Uterus (tissue), 4 donors: ENCODE results near the gene DEPDC7. TPM values are rescaled to one million over a fixed set of nuclear protein-coding genes. Genes with fewer than 3 reads are reported as not detected.

Experiments used
- DNase-seq, 2 donors: peaks; one replicate each; pipeline ENCODE4 v3.0.0-alpha.2; 2019 to 2020
- H3K27ac ChIP-seq, 2 donors: fragments of 200-600 bp; sonication (generic); 1 replicate in 1 of 2; 2 replicates in 1 of 2; pipeline ENCODE4 v1.5.1; 2016 to 2018
- H3K27me3 ChIP-seq, 2 donors: fragments of 200-600 bp; sonication (generic); one replicate each; pipeline ENCODE4 v1.5.1; 2018 to 2019; ENCODE audit warnings: control low read depth in 1 of 2
- H3K36me3 ChIP-seq, 2 donors: fragments of 200-600 bp; sonication (generic); one replicate each; pipeline ENCODE4 v1.5.1; 2019; ENCODE audit warnings: control low read depth in 1 of 2
- H3K4me1 ChIP-seq, 2 donors: fragments of 200-600 bp; sonication (generic); one replicate each; pipeline ENCODE4 v1.5.1; 2018 to 2019; ENCODE audit warnings: control low read depth in 1 of 2
- H3K4me3 ChIP-seq, 2 donors: fragments of 200-600 bp; sonication (generic); 1 replicate in 1 of 2; 2 replicates in 1 of 2; pipeline ENCODE4 v1.5.1; 2018 to 2019; ENCODE audit warnings: mild to moderate bottlenecking in 1 of 2
- H3K9me3 ChIP-seq, 2 donors: fragments of 200-600 bp; sonication (generic); one replicate each; pipeline ENCODE4 v1.5.1; 2019; ENCODE audit warnings: control low read depth in 1 of 2
- POLR2A ChIP-seq, 2 donors: fragments of 450-650 bp; IDR thresholded peaks; one replicate each; pipeline ENCODE4 v1.6.1; 2016; ENCODE audit warnings: antibody characterized with exemption in 2 of 2, mild to moderate bottlenecking in 1 of 2, moderate library complexity in 1 of 2
- intact Hi-C: fragments of 100-400 bp; cut with DNase I; formaldehyde crosslinking; loops from one replicate; pipeline ENCODE4 v1.15.1; 2023; ENCODE audit warnings: low total_unique reads
- small RNA-seq: library from RNA; depleted of rRNA; stranded (forward); fragments of <200 nt; gene quantifications from one replicate; pipeline ENCODE3, GENCODE V24; 2016
- total RNA-seq, 4 donors: library from RNA; depleted of rRNA in 3 of 4; stranded (reverse); fragments of >200 nt in 3 of 4; gene quantifications; one replicate each; pipeline versions ENCODE4 v1.1.0 to v1.2.4, GENCODE V29; 2014 to 2023
- TF ChIP-seq, protein P1 (sequence below), 4 experiments: fragments of 200-600 bp in 2 of 4; fragments of 450-650 bp in 2 of 4; sonication (generic) in 2 of 4; IDR thresholded peaks; one replicate each; pipeline ENCODE4 v1.5.1; 2016 to 2019; ENCODE audit warnings: antibody characterized with exemption in 4 of 4, mild to moderate bottlenecking in 2 of 4, moderate library complexity in 1 of 4
- donor health status: DM: yes; HTN: yes; CAD: no.

DEPDC7 gene
- total RNA-seq, 4 donors from 2014 or later, result 1.3 to 6.4 (median 1.3) TPM; not detected in 1

- no peaks in the 10 kb centered on the region for H3K27me3 ChIP-seq
- intact Hi-C loops, result loop anchor here (10.0 kb wide), 2 partner anchors 104 to 264 kb away; no protein-coding TSS in a partner anchor
- no peak for TF ChIP-seq POLR2A (IDR thresholded peaks at IDR 0.05)
- TF ChIP-seq, protein P1, sequence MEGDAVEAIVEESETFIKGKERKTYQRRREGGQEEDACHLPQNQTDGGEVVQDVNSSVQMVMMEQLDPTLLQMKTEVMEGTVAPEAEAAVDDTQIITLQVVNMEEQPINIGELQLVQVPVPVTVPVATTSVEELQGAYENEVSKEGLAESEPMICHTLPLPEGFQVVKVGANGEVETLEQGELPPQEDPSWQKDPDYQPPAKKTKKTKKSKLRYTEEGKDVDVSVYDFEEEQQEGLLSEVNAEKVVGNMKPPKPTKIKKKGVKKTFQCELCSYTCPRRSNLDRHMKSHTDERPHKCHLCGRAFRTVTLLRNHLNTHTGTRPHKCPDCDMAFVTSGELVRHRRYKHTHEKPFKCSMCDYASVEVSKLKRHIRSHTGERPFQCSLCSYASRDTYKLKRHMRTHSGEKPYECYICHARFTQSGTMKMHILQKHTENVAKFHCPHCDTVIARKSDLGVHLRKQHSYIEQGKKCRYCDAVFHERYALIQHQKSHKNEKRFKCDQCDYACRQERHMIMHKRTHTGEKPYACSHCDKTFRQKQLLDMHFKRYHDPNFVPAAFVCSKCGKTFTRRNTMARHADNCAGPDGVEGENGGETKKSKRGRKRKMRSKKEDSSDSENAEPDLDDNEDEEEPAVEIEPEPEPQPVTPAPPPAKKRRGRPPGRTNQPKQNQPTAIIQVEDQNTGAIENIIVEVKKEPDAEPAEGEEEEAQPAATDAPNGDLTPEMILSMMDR (IDR thresholded peaks at IDR 0.05), result no peak
- H3K4me3 ChIP-seq, result no peak overlapping the region
- no peak for DNase-seq
- H3K4me1 ChIP-seq, result no peaks in the 10 kb centered on the region
- no peaks in the 10 kb centered on the region for H3K36me3 ChIP-seq
- H3K9me3 ChIP-seq, result no peaks in the 10 kb centered on the region
- no peak overlapping the region for H3K27ac ChIP-seq
These were observed 53.1 kb downstream of the DEPDC7 start for GRCh38 chr11:33068611-33069340.

DNA sequence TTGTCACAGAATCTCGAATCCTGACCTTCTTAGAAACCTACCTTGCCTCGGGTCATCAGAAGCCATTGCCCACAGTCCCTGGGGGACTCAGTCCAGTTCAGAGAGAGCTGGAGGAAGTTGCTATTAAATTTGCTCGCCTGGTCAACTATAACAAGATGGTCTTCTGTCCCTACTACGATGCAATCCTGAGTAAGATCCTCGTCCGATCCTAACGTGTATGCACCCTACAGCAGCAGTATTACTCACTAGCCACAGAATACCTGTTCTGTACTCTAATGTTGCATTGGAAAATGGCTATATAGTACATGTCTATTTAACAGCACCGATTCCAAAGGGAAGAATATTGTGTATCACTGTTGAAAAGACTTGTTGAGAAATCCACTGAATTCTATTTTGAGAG, 56.8 kb downstream of the DEPDC7 start:
- Histone ChIP-seq H3K4me3 (no peak overlapping the region), H3K9me3 (no peaks in the 10 kb centered on the region), H3K4me1 (no peaks in the 10 kb centered on the region), H3K36me3 (no peaks in the 10 kb centered on the region), H3K27me3 (no peaks in the 10 kb centered on the region), H3K27ac (no peak overlapping the region)
- intact Hi-C loops, result no loop called here
- DNase-seq, result no peak
- TF ChIP-seq, protein P1 (IDR thresholded peaks at IDR 0.05), result no peak
- no peak for TF ChIP-seq POLR2A (IDR thresholded peaks at IDR 0.05)

Small RNAs within 50 kb of the gene (small RNA-seq; reads per million reads assigned to genes)
- not detected for gene RF00019

Other genes with a start within 250 kb of the DEPDC7 start
- under 1 TPM in 1 of 4 donors, not detected in 3; 0.55 TPM for gene CCDC73, start 221.2 kb upstream of the DEPDC7 start, total RNA-seq
- gene PRRG4, start 186.0 kb upstream of the DEPDC7 start, total RNA-seq, result 1 to 10 TPM in 2 of 4 donors, under 1 TPM in 2; 0.29 to 2.3 (median 1.4) TPM
- 10 to 100 TPM; 17.2 to 79.4 (median 43.8) TPM for gene QSER1, start 123.1 kb upstream of the DEPDC7 start, total RNA-seq
- 10 to 100 TPM in 3 of 4 donors, 1 to 10 TPM in 1; 4.6 to 26.8 (median 23.3) TPM for gene TCP11L1, start 23.7 kb downstream of the DEPDC7 start, total RNA-seq
- gene CSTF3, start 145.6 kb downstream of the DEPDC7 start, total RNA-seq, result 10 to 100 TPM in 3 of 4 donors, 1 to 10 TPM in 1; 7.9 to 53.0 (median 19.0) TPM
- 100 to 1,000 TPM; 267 to 391 (median 316) TPM for gene HIPK3, start 241.5 kb downstream of the DEPDC7 start, total RNA-seq